NCI-H2196 (cell line): Measurements from ENCODE around the gene TTC21B.
"Not testable (repeated sequence)": the region's sequence is repeated elsewhere in the genome, so short reads cannot be mapped to it uniquely, and the experiment has no call there.

ENCODE experiments used
- DNase-seq: peaks from one replicate; lab custom pipeline; 2025; ENCODE audit not compliant: unreplicated experiment; lab: John Stamatoyannopoulos, UW

TTC21B gene

DNA sequence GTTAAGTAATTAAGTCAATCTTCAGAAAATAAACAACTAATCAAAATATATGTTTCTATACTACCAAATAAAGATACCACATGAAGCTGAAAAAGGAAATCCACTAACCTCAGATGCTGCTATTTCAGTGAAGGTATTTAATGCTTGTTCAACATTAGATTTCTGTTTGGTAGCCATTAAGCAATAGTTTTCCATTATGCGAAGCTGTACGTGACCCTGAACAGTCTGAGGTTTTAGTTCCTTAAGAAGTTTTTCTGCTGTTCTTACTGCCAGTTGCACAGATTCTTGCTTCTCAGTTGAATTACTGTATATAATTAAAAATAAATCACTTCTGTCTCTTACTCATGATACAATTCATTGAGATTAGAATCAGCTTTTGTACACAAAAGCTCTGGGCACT is 65.4 kb downstream of the TTC21B start:
- DNase-seq, result no peak

DNA sequence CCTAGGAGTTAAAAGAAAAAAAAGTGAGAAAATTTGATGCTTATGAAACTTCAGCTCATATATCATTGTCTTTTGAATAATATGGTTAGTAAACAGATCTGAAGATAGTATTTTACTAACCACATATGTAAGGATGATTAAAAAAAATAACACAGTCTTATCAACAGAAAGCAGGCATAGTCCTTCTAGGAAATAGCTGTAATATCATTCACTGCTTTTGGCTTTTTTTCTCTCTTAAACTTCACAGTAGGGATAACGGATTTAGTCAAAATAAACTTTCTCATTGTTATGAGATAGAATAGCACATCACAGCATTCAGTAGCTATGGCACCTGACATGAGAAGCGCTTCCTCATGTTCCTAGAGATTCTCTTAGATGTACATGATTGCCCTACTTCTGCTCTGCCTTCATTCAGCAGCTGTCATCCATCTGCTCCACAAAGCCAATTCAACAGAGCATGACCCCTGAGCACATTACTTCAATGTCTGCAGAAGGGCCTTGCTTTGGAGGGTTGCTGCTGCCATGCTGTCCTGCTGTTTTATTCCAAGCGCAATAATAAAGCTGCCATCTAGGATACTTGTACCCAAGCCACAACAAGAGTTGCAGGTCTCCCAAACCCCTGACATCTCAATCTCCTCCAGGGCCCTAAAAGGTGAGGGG is 67.0 kb downstream of the TTC21B start:
- no peak for DNase-seq

DNA sequence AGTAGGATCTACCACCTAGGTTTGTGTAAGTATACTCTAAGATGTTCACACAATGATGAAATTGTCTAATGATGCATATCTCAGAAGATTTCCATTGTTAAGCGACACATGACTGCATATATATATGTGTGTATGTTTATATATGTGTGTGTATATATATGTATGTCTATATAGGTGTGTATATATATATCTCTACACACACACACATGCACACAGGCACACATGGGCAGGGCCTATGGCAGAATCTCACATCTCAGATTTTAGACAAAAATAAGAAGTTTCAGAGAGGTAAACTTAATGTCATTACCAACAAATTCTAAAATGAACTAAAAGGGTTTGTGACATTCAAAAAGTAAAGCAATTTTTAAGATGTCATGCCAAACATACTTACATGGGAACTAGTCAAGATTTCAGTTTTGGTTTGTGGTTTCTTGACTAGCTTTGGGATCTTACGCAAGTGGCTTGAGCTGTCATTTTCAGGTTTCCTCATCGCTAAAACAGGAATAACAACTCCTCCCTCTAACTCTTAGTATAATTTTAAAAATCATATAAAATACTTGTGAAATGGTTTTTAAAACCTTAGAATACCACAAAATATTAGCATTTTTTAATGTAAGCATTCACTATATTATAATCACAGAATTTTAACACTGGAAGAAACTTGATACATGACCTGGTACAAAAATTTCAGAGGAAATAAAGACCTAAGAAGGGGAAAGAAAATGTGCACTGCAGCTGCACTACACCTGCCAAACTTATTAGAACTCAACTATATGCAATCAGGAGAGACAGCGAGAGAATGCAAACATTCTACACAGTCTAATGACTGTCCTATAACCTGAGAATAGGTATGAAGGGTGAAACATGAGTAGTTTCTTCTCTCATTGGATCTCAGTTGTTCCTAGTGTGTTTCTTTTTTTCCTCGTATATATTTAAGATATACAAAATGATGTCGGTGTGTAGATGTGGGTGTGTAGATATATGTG is 75.7 kb downstream of the TTC21B start:
- no peak for DNase-seq

DNA sequence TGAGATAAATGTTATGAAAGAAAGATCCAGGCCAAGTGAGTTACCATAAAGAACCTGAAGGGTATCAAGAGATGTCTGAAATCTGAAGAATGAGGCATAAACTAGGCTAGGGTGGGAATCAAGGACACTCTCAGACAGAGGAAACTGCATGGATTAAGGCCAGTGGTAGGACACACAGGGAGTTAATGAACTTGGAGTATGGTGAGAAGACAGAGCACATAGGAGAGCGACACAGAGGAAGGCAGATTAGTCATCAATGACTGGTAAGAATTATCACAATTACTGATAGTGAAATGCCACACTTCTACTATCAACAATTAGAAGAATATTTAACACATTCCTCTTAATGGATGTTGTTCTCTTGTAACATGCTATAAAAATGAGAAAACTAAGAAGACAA is 76.9 kb downstream of the TTC21B start:
- DNase-seq, result no peak

DNA sequence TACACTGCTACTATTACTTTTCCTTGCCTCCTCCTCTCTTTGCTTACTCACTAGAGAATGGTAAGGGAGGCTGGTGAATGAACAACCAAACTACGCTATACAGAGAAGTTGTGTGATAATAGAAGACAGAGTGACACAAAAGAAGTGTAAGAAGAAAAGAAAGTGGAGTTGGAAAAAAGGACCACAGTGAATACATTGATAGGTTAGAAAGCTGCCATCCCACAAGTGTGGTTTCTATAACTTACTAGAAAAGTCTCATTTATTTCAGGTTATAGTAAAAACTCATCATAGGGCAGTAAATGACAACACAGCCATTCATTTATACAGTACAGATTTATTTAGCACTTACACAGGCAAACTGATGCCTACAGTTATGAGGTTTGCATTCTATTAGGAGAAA is 77.3 kb downstream of the TTC21B start:
- no peak for DNase-seq

DNA sequence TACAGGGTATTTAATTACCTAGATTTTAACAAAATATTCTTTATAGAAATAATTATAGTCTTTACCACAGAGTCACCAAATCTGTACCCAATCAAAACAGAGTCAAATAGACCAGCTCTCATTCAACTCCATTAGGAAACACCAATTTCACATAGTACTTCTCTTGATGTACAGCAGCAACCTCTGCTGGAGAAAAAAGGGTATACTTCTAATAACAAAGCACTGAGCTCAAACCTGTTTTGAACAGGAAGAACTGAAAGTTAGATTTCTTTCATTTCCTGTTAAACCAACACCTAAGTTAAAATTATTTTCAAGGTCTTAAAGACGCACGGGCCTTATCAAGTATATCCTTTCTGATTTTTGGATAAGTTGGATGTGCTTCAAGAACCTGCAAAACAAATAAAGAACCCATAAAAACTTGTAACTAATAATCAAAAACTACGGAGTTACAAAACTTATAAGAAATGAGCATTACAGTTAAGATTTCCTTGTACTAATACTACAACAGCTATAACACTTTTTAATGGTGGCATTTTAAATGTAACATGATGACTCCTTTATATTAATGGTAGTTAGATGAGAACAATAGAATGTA is 79.0 kb downstream of the TTC21B start:
- DNase-seq, result peak; percentile 65

DNA sequence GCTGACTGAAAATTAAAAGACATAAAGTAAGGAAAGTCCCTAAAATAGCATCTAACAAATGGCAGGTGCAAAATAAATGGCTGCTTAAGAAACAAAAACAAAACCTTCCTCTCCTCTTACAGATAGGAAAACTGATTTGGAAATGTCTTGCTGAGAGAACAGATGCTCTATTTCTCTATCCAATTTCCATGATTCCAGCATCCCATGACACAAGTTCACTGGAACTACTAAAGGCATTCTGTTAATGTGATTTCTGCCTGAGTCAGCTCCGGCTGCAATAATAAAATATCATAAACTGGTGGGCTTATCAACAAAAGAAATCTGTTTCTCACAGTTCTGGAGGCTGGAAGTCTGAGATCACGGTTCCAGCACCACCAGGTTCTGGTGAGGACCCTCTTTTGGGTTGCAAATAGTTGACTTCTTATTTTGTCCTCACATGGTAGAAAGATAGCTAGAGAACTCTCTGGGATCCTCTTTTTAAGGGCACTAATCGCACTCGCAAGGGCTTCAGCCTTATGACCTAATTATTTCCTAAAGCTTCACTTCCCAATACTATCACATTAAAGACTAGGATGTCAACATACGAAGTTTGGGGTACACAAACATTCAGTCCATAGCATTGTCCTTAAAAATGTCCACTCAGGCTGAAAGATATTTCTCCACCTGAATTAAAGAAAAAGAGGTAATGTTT is 81.3 kb downstream of the TTC21B start:
- DNase-seq, result no peak

DNA sequence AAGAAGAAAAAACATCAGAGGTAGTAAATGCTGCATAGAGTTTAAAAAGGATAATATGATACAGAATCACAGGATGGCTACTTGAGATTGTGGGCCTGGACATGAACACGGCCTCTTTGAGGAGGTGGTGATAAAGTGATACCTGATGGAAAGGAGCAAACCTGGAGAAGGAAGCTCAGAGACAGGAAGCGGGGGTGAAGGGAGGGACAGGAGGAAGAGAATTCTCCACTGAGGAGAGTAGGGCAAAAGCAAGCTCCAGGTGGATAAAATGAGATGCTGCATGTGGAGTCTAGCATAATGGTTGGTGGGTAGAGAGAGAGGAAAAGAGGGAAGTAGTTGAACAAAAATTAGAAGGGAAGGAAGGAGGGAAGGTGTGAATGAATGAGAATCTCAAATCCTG is 82.6 kb downstream of the TTC21B start:
- DNase-seq, result no peak

- no peak for DNase-seq
Measured at GRCh38 chr2:165870346-165870745, 83.2 kb downstream of the TTC21B start.

DNA sequence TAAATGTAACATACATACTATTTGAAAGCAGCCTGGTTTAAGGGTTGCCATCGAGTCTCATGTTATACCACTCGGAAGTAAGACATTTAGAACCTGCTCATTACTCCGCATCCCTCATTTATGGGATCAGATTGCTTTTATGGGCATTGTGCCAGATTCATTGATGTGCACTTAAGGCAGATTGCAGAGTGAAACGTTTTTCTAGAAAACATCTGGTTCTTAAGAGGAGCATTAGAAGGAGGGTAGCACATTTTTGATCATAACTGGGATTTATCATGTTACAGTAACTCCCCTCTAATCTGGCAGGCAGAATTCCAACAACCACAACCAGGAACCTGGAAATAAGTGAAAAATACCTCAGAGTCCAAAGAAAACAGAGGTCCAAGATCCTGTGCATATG is 85.4 kb downstream of the TTC21B start:
- DNase-seq, result peak; percentile 20

GRCh38 chr2:165864296-165864695 is 89.3 kb downstream of the TTC21B start:
- DNase-seq, result peak; percentile 5

DNA sequence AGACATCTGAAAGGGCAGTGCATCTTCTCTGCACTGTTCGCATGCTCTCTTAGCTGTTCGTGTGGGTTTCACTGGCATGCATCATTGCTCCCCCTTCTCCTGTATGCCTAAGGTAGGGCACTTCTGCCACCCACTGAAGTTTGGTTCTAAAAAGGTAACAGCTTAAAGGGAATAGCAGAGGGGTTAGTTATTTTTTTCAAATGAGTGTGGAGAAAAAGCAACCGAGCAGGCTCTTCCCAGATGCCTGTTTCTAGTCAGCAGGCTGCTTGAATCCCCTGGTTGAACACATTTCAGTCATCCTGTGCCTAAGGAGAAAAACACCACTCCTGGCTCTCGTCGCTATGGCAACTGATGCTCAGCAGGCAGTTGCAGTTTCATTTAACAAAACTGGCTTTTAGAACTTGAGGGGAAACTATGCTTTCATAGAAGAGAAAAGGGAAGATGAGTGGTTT is 89.7 kb downstream of the TTC21B start:
- DNase-seq, result peak; percentile 21

GRCh38 chr2:165861083-165861482 is 92.5 kb downstream of the TTC21B start:
- DNase-seq, result not testable (repeated sequence)

GRCh38 chr2:165859723-165860122 is 93.9 kb downstream of the TTC21B start:
- not testable (repeated sequence) for DNase-seq

- no peak for DNase-seq
Measured at GRCh38 chr2:165857876-165858275, 95.7 kb downstream of the TTC21B start.

GRCh38 chr2:165852394-165852793 is 101.2 kb downstream of the TTC21B start:
- DNase-seq, result no peak

GRCh38 chr2:165847001-165847400 is 106.6 kb downstream of the TTC21B start:
- DNase-seq, result no peak

GRCh38 chr2:165846056-165846455 is 107.5 kb downstream of the TTC21B start:
- DNase-seq, result no peak

DNA sequence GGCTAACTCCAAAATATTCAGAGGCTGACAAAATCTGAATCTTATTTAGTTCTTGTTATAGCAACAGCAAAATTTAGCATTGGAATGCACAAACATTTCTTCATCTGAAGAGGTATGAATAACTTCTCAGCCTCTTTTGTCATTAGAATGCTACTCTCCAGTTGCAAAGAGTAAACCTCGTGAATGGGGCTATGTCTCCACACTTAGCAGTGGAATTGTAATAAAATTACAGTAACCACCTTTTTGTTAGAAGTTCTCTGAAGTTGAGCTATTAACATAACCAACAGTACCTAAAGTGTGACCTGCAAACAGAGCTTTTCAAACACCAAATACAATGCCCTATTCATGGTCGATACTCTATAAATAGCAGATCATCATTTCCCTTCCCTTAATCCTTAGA is 109.4 kb downstream of the TTC21B start:
- no peak for DNase-seq

GRCh38 chr2:165843351-165843750 is 110.2 kb downstream of the TTC21B start:
- DNase-seq, result no peak

- no peak for DNase-seq
Measured at GRCh38 chr2:165840333-165840958, 113.1 kb downstream of the TTC21B start.
